NCI-H187 treated with DMSO at 0.1 percent for 48 hours (cell line): ENCODE measurements around the gene KRT1.

Experiments
- DNase-seq: peaks from one replicate; lab custom pipeline; 2025; lab: John Stamatoyannopoulos, UW

KRT1 gene

GRCh38 chr12:52660934-52661499, 19.2 kb downstream of the KRT1 start:
- no peak for DNase-seq

- DNase-seq, result no peak
Measured at GRCh38 chr12:52659951-52660350, 20.3 kb downstream of the KRT1 start.

DNA sequence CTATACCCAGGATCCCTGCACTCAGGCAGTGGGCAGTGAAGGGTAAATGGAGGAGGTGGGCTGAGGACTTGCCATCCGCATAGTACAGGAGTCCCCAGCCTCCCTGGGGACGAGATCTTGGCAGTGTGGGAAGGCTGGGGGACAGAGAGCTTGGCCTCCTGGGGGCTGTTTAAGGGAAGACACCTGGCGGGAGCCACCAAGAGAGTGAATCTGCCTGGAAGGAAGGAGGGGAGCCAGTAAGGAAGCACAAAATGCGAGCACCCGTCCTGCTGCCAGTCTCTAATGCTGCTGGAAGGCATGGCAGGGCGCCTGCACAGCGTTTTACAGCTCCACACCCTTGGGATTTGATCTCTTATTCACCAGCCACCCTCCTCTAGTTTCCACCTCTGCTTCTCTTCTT, 20.8 kb downstream of the KRT1 start:
- DNase-seq, result no peak

GRCh38 chr12:52658196-52658595, 22.0 kb downstream of the KRT1 start:
- DNase-seq, result no peak

GRCh38 chr12:52657250-52657902, 22.8 kb downstream of the KRT1 start:
- DNase-seq, result no peak

DNA sequence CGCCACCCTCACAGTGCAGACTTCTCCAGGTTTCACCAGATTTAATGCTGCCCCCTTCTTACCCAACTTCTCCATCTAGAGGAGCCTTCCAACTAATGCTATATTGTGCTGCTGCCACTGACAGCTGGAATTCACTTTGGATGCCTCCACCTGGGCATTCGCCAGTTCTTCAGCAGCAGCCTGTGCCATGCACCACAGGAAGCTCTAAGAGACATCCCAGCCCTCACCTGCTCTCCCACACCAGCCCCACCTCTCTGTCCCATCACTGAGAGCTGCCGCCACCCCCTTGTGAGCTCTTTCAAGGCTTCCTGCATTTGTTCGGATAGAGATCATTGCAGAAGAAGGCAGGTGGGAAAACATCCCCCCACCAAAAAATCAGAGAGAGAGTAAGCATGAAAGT, 23.6 kb downstream of the KRT1 start:
- no peak for DNase-seq

DNA sequence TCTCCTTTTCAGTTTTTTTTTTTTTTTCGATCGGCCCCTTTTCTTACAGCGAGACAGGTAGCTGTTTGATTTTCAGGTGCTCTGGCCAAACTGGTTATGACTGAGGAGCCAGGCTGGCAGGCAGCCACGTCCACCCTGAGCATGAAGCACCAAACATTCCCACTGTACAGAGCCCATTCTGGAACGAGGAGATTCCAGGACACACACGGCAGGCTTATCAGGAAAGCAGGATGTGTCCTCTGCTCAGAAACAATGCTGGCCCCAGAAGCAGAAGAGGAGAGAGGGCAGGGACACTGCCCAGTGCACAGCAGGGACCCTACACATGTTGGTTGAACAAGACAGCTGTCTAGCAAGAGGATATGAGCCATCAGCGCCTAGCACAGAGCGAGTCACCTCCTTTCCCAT, 24.5 kb downstream of the KRT1 start:
- DNase-seq, result no peak

- DNase-seq, result no peak
Measured at GRCh38 chr12:52655251-52655650, 25.0 kb downstream of the KRT1 start.

DNA sequence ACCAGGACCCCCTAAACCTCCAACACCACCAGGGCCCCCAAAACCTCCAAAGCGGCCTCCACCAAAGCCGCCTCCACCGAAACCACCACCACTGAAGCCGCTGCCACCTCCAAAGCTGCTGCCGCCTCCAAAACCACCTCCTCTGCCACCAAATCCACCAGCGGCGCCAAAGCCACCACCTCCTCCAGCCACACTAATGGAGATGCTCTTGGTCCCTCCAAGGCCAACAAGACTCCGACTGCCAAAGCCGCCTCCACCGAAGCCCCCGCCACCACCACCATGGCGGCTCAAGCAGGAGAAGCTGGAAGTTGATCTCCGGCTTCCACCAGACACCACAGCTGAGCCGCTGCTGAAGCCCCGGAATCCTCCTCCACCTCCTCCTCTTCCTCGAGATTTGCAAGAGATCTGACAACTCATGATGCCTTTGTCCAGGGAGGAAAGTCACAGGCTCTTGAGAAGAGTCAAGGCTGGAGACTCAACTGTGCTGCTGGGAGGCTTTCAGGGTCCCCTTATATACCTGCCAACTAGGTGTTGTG, 28.4 kb downstream of the KRT1 start, which contains the start of gene KRT2:
Gene KRT2, minus strand, starts transcription at position 486 of the 536 bp plus-strand sequence. Its CDS starts 69 bp downstream, at position 417.
- no peak for DNase-seq

GRCh38 chr12:52650520-52651081, 29.6 kb downstream of the KRT1 start:
- DNase-seq, result no peak

GRCh38 chr12:52649066-52649465, 31.1 kb downstream of the KRT1 start:
- no peak for DNase-seq

- no peak for DNase-seq
Measured at GRCh38 chr12:52648012-52648550, 32.1 kb downstream of the KRT1 start.

DNA sequence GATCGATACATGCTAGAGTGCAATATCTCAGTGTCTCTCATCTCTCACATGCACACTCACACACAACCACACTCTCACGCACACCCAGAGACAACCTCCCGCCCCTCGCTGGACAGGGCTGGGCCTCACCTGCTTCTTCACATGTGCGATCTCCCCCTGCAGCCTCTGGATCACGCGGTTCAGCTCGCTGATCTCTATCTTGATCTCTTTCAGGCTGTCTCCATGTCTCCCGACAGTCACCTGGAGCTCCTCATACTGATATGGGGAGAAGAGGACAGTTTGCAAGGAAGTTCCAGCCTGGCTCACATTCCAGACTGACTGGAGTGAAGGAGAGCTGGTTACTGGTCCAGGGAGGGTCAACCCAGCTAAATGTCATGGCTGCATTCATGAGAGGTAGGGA, 32.6 kb downstream of the KRT1 start:
- DNase-seq, result no peak

DNA sequence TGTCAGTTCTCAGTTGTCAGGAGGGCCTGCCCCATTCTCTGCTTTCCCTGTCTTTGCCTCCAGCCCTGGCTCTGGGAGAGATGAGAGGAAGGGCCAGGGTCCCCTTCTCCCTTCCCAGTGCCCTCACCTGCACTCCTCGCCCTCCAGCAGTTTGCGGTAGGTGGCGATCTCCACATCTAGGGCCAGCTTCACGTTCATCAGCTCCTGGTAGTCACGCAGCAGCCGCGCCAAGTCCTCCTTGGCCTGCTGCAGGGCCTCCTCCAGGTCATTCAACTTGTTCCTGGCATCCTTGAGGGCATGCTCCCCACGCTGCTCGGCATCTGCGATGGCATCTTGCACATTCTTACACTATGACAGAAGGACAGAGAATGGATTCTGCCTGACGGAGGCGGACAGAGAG, 33.6 kb downstream of the KRT1 start:
- no peak for DNase-seq

- no peak for DNase-seq
Measured at GRCh38 chr12:52645982-52646381, 34.2 kb downstream of the KRT1 start.

DNA sequence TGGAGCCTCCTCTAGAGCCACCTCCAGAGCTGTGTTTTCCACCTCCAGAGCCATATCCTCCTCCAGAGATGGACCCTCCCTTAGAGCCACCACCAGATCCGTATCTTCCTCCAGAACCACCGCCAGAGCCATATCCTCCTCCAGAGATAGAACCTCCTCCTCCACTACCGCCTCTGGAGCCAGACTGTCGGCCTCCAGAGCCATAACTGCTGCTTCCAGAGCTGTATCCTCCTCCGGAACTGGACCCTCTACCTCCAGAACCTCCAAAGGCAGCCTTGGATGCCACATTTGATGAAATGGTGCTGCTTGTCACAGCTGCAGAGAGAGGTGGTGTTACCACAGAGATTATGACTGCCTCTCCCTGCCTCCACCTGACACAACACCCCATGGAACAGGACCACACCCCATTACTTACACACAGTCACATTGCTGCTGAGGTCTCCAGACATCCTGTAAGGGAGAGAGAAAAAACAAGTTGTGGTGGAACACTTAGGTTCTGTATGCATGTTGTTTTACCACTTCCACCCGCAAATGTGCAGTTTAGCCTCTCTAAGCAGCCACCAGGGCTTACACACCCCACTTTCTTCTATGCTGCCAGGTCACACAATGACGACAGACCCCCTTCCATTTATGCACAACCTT, 35.0 kb downstream of the KRT1 start:
- DNase-seq, result no peak

DNA sequence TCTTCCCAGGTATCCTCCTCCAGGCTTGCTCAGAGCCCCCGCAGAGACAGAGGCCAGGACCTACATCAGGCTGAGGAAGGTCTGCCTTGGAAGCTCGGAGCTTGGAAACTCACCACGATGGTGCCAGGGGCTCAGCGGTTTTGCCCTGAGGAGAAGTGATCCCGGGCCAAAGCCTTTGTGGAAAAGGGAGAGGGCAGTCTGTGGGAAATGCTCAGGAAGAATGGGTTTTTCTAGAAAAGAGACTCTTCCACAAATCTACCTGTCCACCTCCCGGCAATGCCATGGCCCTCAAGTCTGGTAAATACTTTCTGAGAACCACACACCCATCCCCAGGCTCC, 36.2 kb downstream of the KRT1 start:
- DNase-seq, result no peak

DNA sequence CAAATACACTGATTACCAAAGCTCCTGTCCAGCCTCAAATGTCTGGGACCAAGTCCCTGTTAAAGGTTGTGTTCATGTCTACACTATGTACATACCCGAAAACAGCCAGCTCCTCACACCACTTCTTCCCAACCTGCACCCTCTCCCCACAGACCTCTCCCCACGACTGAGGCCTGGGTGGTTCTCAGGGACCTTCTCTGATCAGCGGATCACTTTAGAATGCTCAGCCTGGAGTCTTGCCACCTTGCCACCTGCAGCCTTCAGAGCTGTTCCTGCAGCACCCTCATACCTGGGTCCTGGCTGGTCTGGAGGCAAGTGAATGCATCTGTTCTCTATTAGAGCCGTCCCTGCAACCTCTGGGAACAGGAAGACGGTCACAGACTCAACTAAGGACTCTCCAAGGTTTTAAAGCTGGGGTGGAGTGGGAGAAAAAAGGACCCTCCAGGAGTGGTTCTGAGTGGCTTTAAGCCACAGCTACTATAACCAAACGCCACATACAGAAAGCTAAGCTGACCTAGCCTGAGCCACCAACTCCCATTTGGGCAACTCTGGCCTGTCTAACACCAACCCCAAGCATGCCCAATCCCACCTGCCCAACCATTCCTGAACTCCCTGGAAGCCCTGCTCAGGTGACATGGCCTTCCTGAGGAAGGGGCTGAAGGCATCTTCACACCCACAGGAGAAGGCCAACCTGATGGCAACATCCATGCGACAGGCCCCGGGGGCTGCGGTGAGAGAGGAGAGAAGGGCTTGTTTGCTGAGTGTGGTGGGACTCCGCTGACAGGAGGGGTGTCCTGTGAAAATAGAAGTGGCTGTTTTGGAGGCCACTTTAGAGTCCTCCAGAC, 36.8 kb downstream of the KRT1 start:
- DNase-seq, result no peak

DNA sequence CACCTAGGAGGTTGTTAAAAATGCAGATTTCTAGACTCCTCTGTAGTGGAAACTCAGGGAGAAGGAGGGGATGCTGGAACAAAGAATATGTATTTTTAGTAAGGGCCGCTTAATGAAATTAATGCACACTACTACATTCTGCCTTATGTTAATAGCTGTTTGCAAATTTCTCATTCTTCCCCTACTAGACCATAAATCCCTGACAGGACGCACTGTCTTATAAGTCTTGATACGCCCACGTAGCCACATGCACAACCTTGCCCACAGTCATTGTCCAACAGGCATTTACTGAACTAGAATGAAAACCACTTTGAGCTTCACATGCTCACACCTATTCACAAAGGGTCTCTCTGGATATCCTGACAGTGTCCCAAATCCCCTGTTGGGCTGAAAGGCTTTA, 38.7 kb downstream of the KRT1 start:
- DNase-seq, result no peak

DNA sequence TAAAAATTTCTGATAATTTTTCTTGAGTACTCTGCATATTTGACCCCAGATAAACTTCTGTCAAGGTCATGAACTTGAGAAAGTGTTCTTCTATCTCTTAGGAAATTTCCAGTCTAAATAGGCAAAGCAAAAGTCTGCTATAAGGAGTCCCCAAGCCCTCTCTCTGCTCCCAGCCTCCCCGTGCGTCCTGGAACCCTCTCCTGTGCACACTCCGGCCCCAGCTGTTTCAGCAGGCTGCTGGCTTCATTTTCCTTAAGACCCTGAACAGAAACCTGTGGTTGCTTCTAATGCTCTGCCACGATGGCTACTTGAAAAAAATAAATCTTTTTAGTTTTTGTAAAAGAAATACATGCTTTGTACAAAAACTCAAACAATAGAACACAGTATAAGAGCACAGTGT, 42.9 kb downstream of the KRT1 start:
- no peak for DNase-seq

DNA sequence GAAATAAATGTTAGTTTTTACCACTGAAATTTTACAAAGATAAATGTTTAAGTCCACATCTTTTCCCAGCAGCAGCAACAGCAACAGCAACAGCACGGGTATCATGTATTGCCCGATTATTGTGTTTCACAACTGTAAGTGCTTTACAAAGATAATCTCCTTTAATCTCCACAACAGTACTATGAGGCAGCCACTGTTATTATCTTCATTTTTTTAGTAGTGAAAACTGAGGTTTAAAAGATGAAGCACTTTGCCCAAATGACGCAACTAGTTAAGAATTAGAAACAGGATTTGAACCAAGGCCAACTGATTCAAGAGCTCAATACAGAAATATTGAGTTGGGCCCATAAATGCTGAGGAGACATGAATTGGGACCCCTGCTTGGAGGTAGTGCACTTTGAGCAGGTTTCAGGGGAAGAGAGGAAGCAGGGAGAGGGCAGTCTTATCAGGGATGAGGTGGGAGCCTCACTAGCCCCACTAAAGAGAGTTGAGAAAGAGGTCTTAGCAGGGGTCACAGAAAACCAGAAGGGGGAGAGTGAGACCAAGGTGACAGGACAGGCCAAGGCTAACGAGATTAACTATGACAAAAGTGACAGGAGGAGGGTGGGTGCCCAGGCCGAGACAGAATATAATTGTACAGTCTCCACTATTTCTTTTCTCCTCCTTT, 43.5 kb downstream of the KRT1 start:
- no peak for DNase-seq
